HepG2 (cell line): Measurements from ENCODE around the gene PHF23. TPM values are rescaled to one million over a fixed set of nuclear protein-coding genes. Genes with fewer than 3 reads are reported as not detected.
A peak's percentile ranks its signal among the peaks of the same experiment; 100 is the strongest.

Experiments used
- ATAC-seq: fragments of 200-7000 bp; cut with Tn5 transposase; 3 replicates; pipeline ENCODE4 v1.9.1; 2020; ENCODE audit warnings: mild to moderate bottlenecking, moderate library complexity
- BruUV-seq: library from RNA; stranded (reverse); fragments of 400-500 nt; replicated peaks from 2 replicates; lab custom pipeline; 2021; lab: Mats Ljungman, UMichigan
- CTCF ChIA-PET: fragments of 300-600 bp; formaldehyde crosslinking; extraction: SDS; loops from one replicate; lab custom pipeline; 2021; ENCODE audit warnings: low total read pairs, inconsistent platforms, low intra/inter-chr PET ratio; lab: Yijun Ruan, JAX
- POLR2A ChIA-PET: fragments of 350-600 bp; sonication (Branson Sonifier 250); formaldehyde crosslinking; loops from one replicate; lab custom pipeline; 2020; ENCODE audit warnings: antibody characterized with exemption, inconsistent platforms; lab: Yijun Ruan, JAX
- DNase-seq: peaks from one replicate; pipeline ENCODE4 v3.0.0-alpha.2; 2015; ENCODE audit warnings: low spot score
- FAIRE-seq: peaks from 3 replicates; lab custom pipeline; 2011; peaks lifted over from hg19 to GRCh38; lab: Jason Lieb, UNC
- H2AFZ ChIP-seq: one replicate; pipeline ENCODE4 v1.6.1; 2011; ENCODE audit warnings: low read length, inconsistent platforms
- H3K27ac ChIP-seq: fragments of 300-600 bp; 3 replicates; pipeline ENCODE4 v1.8.0; 2011; ENCODE audit warnings: mixed run types, mild to moderate bottlenecking, mixed read lengths, low read length, inconsistent platforms; ENCODE audit not compliant: insufficient read depth; ENCODE audit errors: extremely low read length
- H3K27me3 ChIP-seq, 2 experiments: fragments of 200-600 bp in 1 of 2; 2 replicates in 1 of 2; 3 replicates in 1 of 2; pipeline versions ENCODE4 v1.6.0 to v1.8.0; 2011; ENCODE audit warnings: low read length in 2 of 2, mild to moderate bottlenecking in 2 of 2, moderate library complexity in 2 of 2, inconsistent platforms in 1 of 2; ENCODE audit not compliant: insufficient read depth in 2 of 2, control insufficient read depth in 1 of 2
- H3K36me3 ChIP-seq, 2 experiments: fragments of 200-600 bp in 1 of 2; replicated peaks in 1 of 2; 2 replicates in 1 of 2; 3 replicates in 1 of 2; pipeline versions ENCODE4 v1.5.1 to v1.8.0; 2011; ENCODE audit warnings: low read length in 2 of 2, inconsistent platforms in 1 of 2; ENCODE audit not compliant: insufficient read depth in 2 of 2, control insufficient read depth in 1 of 2
- H3K4me1 ChIP-seq: 2 replicates; pipeline ENCODE4 v1.5.1; 2012; ENCODE audit warnings: low read length, inconsistent platforms; ENCODE audit not compliant: insufficient read depth
- H3K4me2 ChIP-seq: 2 replicates; pipeline ENCODE4 v1.6.0; 2011; ENCODE audit warnings: low read depth, low read length, inconsistent platforms
- H3K4me3 ChIP-seq, 3 experiments: fragments of 200-600 bp in 1 of 3; sonication (generic), shearing (Covaris generic) in 1 of 3; replicated peaks in 1 of 3; 2 replicates each; pipeline ENCODE4 v1.5.1; 2011 to 2016; ENCODE audit warnings: low read length in 3 of 3, inconsistent platforms in 2 of 3, low read depth in 2 of 3, mild to moderate bottlenecking in 2 of 3, control low read depth in 1 of 3, mixed read lengths in 1 of 3; ENCODE audit not compliant: insufficient read depth in 1 of 3
- H3K79me2 ChIP-seq: one replicate; pipeline ENCODE4 v1.6.1; 2011; ENCODE audit warnings: low read length, inconsistent platforms; ENCODE audit not compliant: insufficient read depth
- H3K9ac ChIP-seq: 2 replicates; pipeline ENCODE4 v1.6.0; 2011; ENCODE audit warnings: mild to moderate bottlenecking, low read depth, low read length, inconsistent platforms; ENCODE audit not compliant: insufficient read depth
- H3K9me3 ChIP-seq: 2 replicates; pipeline ENCODE4 v1.5.1; 2012; ENCODE audit warnings: mild to moderate bottlenecking, low read length
- H4K20me1 ChIP-seq: 2 replicates; pipeline ENCODE4 v1.6.0; 2011; ENCODE audit warnings: inconsistent platforms, mild to moderate bottlenecking, low read length, moderate library complexity; ENCODE audit not compliant: insufficient read depth
- AGO2 ChIP-seq: fragments of 200-400 bp; formaldehyde crosslinking; optimal IDR thresholded peaks from 2 replicates; pipeline ENCODE3; 2017; ENCODE audit warnings: mild to moderate bottlenecking, low read depth, low read length, moderate library complexity
- STAT6 ChIP-seq: sonication (generic); formaldehyde crosslinking; IDR thresholded peaks from 2 replicates; pipeline ENCODE4 v1.4.0; 2020; ENCODE audit warnings: missing genetic modification reagents, mild to moderate bottlenecking, borderline replicate concordance
- ZNF33A ChIP-seq: sonication (generic); formaldehyde crosslinking; IDR thresholded peaks from 2 replicates; pipeline ENCODE4 v1.5.1; 2020; ENCODE audit warnings: missing genetic modification reagents, mild to moderate bottlenecking, moderate library complexity, borderline replicate concordance
- WGBS: methylation state at CpG from one replicate; pipeline ENCODE4 v1.1.6; 2017; ENCODE audit warnings: low lambda C conversion rate; 5-methylcytosine and 5-hydroxymethylcytosine counted together
- in situ Hi-C: cut with HindIII; loops from 2 replicates; pipeline ENCODE4 v1.10.0; 2017; ENCODE audit warnings: low pct_unique_long_range_greater_than_20kb; ENCODE audit not compliant: extremely low pct_ligation_motif_present
- intact Hi-C: fragments of 100-400 bp; cut with micrococcal nuclease; formaldehyde crosslinking; loops from one replicate; pipeline ENCODE4 v1.10.0; 2022; ENCODE audit not compliant: unreplicated experiment
- polyA plus RNA-seq, 8 experiments: library from polyadenylated mRNA; depleted of rRNA in 3 of 8; stranded (reverse) in 7 of 8; unstranded in 1 of 8; fragments of >200 nt; fragmentation: Illumina TruSeq in 4 of 8; extraction: Trizol in 4 of 8; gene quantifications; 2 replicates each; pipeline versions ENCODE4 v1.2.1 to v1.2.3, GENCODE V29; 2011 to 2016; ENCODE audit warnings: low read depth in 4 of 8, missing spikeins in 1 of 8, mixed read lengths in 1 of 8; ENCODE audit not compliant: insufficient read depth in 1 of 8
- total RNA-seq, 5 experiments: library from RNA; depleted of rRNA; stranded (reverse); fragments of >200 nt; fragmentation: Illumina TruSeq; extraction: Trizol; gene quantifications; 2 replicates each; pipeline ENCODE4 v1.2.3, GENCODE V29; 2016; ENCODE audit warnings: low read depth in 1 of 5

The PHF23 gene
- total and polyA plus RNA-seq, 2 of the 13 experiments (the other 11 are each of a cell fraction or from before 2014, with no cell fraction given): 27.6 to 33.2 TPM

DNA sequence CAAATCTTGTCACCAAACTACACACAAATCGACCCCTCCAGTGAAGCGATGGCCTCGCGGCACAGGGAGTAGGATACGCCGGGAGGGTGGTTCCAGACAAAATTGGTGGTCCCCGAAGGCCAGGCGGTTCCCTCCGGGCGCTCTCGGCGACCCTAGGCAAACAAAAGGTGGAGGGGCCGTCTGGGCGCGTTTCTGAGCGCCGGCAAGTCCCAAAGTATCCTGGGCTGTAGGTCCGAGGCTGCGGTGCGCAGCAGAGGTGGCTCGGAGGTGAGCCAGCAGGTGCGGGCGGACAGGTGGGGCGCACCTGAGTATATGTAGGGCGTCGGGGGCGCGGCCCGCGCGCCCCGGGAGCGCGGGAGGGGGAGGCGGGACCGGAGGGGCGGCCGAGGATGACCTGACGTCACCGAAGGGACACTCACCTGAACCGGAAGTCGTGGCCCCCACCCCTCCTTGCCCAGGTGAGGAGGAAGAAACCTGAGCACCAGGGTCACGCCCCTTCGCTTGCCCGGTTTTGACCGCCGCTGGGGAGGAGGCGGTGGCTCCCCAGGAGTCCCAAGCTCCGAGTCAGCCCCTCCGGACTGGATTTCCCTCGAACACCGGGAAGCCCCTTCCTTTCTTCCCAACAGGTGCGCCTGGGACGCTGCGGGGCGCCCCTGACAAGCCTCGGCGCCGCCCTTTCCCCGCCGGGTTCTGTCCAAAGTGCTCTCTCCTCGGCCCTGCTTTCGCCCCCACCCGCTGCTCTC, 23.1 kb upstream of the PHF23 start, which contains the start of gene CLDN7:
Gene CLDN7, minus strand, starts transcription at position 287 of the 743 bp plus-strand sequence. CDS start 435 bp downstream, outside the sequence.
- Histone ChIP-seq H3K4me1 (peaks cover 72% of the 10 kb centered on the region), H3K27ac (no peak within 1 kb of the TSS), H4K20me1 (no peaks in the 10 kb centered on the region), H2AFZ (no peak within 1 kb of the TSS), H3K27me3 (no peaks in the 10 kb centered on the region)
- 96% methylated on average over 62 of the region's 64 CpGs for WGBS
- ATAC-seq: no peak
- FAIRE-seq: no peak
- TF ChIP-seq ZNF33A (CRISPR knock-in tag) (no peak), AGO2 (peak; percentile 2), STAT6 (CRISPR knock-in tag) (no peak)
- TF ChIP-seq, all 625 proteins: peak for 1
- Histone ChIP-seq H3K4me3 (no peak within 1 kb of the TSS), H3K79me2 (no peaks in the 10 kb centered on the region), H3K36me3 (no peaks in the 10 kb centered on the region), H3K9ac (no peak within 1 kb of the TSS), H3K4me2 (no peak within 1 kb of the TSS), H3K9me3 (no peaks in the 10 kb centered on the region)
- no peak for DNase-seq
- no TSS peak for BruUV-seq
- CTCF ChIA-PET: no interaction called here
- POLR2A ChIA-PET: no interaction called here
- in situ Hi-C loops (no loop called here), intact Hi-C loops (no loop called here)
